GM12864 (cell line): ENCODE measurements around the gene CHCHD2.
"Not testable (repeated sequence)": the region's sequence is repeated elsewhere in the genome, so short reads cannot be mapped to it uniquely, and the experiment has no call there.

Experiments
- DNase-seq: peaks from one replicate; pipeline ENCODE4 v3.0.0-alpha.2; 2011; ENCODE audit warnings: low read depth
- H3K4me3 ChIP-seq: 2 replicates; pipeline ENCODE4 v1.5.1; 2011; ENCODE audit warnings: mild to moderate bottlenecking, low read depth, low read length, control low read depth
- CTCF ChIP-seq: IDR thresholded peaks from 2 replicates; pipeline ENCODE4 v1.5.1; 2011; ENCODE audit warnings: low read depth, mild to moderate bottlenecking, moderate library complexity, low read length, control low read depth, inconsistent platforms; ENCODE audit errors: missing control alignments

The CHCHD2 gene, protein sequence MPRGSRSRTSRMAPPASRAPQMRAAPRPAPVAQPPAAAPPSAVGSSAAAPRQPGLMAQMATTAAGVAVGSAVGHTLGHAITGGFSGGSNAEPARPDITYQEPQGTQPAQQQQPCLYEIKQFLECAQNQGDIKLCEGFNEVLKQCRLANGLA

DNA sequence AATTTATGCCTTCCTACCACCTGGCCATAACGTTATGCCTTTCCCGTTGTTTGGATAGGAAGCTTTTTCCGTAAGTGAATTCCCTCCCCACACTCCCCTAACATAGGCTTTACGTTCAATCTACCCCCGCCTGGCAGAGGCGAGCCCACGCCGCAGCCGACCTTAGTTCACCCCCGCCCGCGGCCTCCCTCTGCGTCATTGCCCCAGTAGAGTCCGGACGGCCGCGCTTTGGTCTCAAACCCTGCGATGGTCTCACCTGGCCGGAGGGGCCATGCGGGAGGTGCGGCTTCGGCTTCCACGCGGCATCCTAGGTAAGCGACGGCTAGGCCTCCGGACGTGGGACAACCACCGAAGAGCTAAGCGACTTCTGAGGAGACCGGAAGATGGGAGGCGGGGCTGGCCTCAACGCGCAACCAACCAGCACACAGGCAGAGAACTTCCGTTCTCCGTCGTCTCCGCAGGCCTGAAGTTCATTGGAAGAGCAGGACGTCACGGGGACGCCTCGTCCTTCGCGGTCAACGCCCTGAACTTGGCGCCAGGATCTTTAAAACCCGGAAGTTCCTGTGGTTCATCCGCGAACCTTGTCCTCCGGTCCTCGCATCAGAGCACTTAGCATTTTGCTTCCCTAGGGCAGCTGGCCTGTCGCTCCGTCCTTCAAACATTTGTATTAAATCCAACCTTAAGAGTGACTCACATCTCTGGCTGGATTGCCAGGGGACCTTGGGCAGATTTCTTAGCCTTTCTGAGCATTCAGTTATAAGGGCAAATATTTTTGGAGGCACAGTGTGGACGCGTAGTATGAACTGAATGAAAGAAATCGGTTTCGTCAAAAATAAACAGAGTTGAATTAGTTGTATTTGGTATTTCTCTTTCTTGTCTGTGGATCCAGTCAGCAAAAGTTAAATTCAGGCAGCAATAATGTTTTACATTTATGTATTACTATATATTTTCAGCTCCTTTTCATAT, at the start of gene CHCHD2:
TSS of gene CHCHD2 (minus strand) at position 369 of the 966 bp plus-strand sequence. CDS start at position 306, 63 bp downstream.
- peak; percentile 99 for DNase-seq
- H3K4me3 ChIP-seq: peak within 1 kb of the TSS; percentile 73
- no peak for TF ChIP-seq CTCF

GRCh38 chr7:56131062-56131461, 24.8 kb upstream of the CHCHD2 start:
- H3K4me3 ChIP-seq, DNase-seq: not testable (repeated sequence)

DNA sequence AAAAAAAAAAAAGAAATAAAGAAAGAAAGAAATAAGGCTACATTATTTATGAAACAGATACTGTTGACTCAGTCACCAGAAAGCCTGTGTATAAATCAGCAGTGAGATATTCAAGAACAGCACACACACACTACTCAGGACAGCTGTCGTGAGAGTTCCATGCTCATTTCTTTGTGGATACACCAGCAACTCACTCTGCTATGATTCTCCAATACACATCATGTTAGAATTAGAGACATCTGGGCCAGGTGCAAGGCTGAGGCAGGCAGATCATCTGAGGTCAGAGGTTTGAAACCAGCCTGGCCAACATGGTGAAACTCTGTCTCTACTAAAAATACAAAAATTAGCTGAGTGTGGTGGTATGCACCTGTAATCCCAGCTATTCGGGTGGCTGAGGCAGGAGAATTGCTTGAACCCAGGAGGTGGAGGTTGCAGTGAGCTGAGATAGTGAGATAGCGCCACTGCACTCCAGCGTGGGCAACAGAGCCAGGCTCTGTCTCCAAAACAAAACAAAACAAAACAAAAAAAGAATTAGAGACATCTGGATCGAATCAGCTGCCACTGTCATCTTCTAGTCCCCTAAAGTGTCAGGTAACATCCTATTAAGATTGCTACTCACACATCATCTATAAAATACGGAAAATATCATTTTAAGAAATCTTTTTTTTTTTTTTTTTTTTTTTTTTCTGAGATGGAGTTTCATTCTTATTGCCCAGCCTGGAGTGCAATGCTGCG, 21.1 kb upstream of the CHCHD2 start:
- no peak for TF ChIP-seq CTCF
- no peak overlapping the region for H3K4me3 ChIP-seq
- no peak for DNase-seq

- TF ChIP-seq CTCF: no peak
- DNase-seq: no peak
- no peak overlapping the region for H3K4me3 ChIP-seq
These were observed 19.6 kb upstream of the CHCHD2 start for GRCh38 chr7:56125831-56126230.

DNA sequence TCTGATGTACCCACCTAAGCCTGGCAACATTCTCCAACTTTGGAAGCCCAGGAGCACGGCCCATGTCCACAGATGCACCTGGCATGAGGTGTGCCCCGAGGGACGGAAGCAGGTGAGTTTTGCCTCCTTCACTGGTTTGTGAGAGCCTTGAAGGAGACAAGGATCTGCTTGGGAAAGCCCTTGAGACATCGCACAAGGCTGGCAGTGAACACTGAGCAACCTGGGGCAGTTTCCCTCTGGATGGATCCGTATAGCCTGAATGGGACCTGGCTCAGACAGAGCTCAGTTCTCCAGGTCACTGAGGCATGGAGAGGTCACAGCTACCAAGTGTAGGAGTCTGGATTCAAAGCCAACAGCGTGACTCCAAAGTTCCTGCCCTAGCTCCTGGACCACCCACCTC, 18.7 kb upstream of the CHCHD2 start:
- DNase-seq: no peak
- no peak overlapping the region for H3K4me3 ChIP-seq
- no peak for TF ChIP-seq CTCF

DNA sequence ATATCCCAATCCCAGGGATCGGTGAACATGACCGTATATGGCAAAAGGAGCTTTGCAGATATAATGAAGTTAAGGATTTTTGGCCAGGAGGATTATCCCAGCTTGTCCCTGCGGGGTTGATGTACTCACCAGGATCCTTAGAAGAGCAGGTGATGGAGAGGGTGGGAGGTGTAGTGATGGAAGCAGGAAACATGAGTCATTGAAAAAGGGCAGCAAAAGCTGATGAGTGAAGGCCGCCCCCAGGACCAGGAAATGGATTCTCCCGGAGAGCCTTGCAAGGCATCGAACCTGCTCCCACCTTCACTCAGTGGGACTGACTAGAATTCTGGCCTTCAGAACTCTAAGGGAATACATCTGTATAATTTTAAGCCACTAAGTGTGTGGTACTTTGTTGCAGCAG, 15.2 kb upstream of the CHCHD2 start:
- H3K4me3 ChIP-seq: no peak overlapping the region
- TF ChIP-seq CTCF: no peak
- DNase-seq: no peak
